OCI-LY1 (cell line): Measurements from ENCODE around the gene CUX1.

ENCODE experiments used
- CTCF ChIP-seq: fragments of 200-600 bp; sonication (generic), shearing (Covaris generic); IDR thresholded peaks from 2 replicates; pipeline ENCODE4 v1.5.1; 2017; ENCODE audit warnings: mild to moderate bottlenecking, antibody characterized with exemption, low read length, moderate library complexity, mixed read lengths
- EZH2 ChIP-seq: fragments of 200-600 bp; sonication (generic), shearing (Covaris generic); IDR thresholded peaks from 2 replicates; pipeline ENCODE4 v1.8.0; 2017; ENCODE audit warnings: borderline replicate concordance, mixed run types, mild to moderate bottlenecking, antibody characterized with exemption, low read length, moderate library complexity, mixed read lengths

DNA sequence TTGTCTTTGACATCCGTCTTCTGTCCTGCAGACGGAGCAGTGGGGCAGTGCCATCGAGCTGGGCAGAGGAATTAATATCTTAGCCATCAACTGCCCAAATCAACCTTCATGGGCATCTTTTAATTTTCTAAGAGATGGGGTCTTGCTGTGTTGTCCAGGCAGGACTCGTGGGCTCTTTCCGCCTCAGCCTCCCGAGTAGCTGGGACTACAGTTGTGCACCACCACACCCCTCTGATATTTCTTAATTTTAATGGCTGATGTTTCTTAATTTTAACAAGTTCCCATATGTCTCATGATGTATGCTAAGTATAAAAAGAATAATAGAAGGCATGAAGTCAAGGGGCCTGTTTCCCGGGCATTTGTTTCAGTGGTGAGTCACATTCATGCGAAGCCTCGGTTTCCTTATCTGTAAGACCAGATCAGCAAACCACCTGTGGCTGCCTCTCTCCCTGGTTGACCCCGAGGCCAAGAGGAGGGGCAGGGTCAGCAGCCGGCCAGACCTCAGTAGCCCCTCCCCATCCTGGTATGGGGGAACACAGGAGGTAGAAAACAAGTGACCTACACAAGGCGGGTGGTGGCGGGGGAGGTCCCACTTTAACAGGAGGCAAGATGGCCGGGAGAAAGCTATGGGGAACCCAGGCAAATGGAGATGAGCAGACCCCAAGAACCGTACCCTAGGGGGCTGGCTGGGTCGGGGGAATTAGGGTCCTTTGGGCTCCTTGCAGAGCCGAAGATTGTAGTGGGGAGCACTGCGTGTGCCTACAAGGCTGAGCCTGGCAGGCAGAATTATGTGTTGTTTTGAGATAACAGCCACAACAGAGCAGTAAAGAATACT is 85.5 kb downstream of the CUX1 start:
- TF ChIP-seq EZH2: no peak
- no peak for TF ChIP-seq CTCF
